ENCODE data around the gene MYLK2. TPM values are rescaled to one million over a fixed set of nuclear protein-coding genes. Genes with fewer than 3 reads are reported as not detected.

MYLK2 gene
- total RNA-seq, 1 experiment from 2014 or later = 0.74 TPM

GRCh38 chr20:31844737-31845299 is 25.7 kb downstream of the MYLK2 start:
- Histone ChIP-seq H2AK5ac (ENCODE audit: insufficient read length, low read length) (no peak overlapping the region), H3T11ph (ENCODE audit: low read length) (no peak overlapping the region), H2BK120ac (ENCODE audit: low read depth, low read length, poor library complexity, severe bottlenecking) (no peak overlapping the region), H3K4me1 (ENCODE audit: insufficient read depth, low read length) (no peaks in the 10 kb centered on the region; the same call in 1 of the 2 replicates), H3K9ac (ENCODE audit: extremely low read depth, insufficient read length, low read length) (no peak overlapping the region), H4K91ac (ENCODE audit: insufficient read length, low read depth, low read length) (no peak overlapping the region), H3K4me2 (ENCODE audit: insufficient read depth, insufficient read length, low read length) (no peak overlapping the region), H3K23me2 (ENCODE audit: insufficient read length, low read depth, low read length, poor library complexity, severe bottlenecking) (no peaks in the 10 kb centered on the region), H3K79me1 (ENCODE audit: insufficient read depth, low read depth, low read length, poor library complexity, severe bottlenecking) (no peaks in the 10 kb centered on the region), H2AFZ (ENCODE audit: low read length) (no peak overlapping the region), H3K9me3 (ENCODE audit: control insufficient read depth, low read depth, low read length) (no peaks in the 10 kb centered on the region), H2BK20ac (ENCODE audit: low read depth, low read length, poor library complexity, severe bottlenecking) (no peak overlapping the region), H4K20me1 (ENCODE audit: control insufficient read depth, insufficient read depth, insufficient read length) (no peaks in the 10 kb centered on the region), H3K14ac (ENCODE audit: insufficient read depth, low read length) (no peak overlapping the region), H3K27me3 (ENCODE audit: insufficient read depth, low read length) (no peaks in the 10 kb centered on the region), H4K8ac (replicated peaks; ENCODE audit: insufficient read length, low read depth, low read length) (no peak overlapping the region), H3K56ac (ENCODE audit: insufficient read length, low read depth, low read length) (no peak overlapping the region), H3K23ac (ENCODE audit: insufficient read length, low read depth, low read length) (no peak overlapping the region), H3K4ac (ENCODE audit: low read depth, low read length) (no peak overlapping the region), H2BK5ac (ENCODE audit: insufficient read length, low read length) (no peak overlapping the region), H3K27ac (ENCODE audit: insufficient read length, low read depth, low read length) (no peak overlapping the region), H2BK12ac (ENCODE audit: insufficient read length, low read depth, low read length) (no peak overlapping the region), H3K79me2 (ENCODE audit: insufficient read depth, low read length) (no peaks in the 10 kb centered on the region), H2BK15ac (ENCODE audit: low read depth, low read length) (no peak overlapping the region), H4K5ac (ENCODE audit: insufficient read length, low read depth, low read length) (no peak overlapping the region), H3K18ac (ENCODE audit: insufficient read length, low read depth, low read length) (no peak overlapping the region)
- H3K27me3 Mint-ChIP-seq (ENCODE audit: low read depth) = peaks cover 23% of the 10 kb centered on the region
- no peak for DNase-seq
- peaks cover 28 to 29% of the 10 kb centered on the region in 2 experiments for H3K4me1 Mint-ChIP-seq
- H3K9me3 Mint-ChIP-seq = no peaks in the 10 kb centered on the region
- no peak for TF ChIP-seq CTCF (conservative IDR thresholded peaks at IDR 0.05)
- no peak overlapping the region for H3K27ac Mint-ChIP-seq
- WGBS (ENCODE audit: extremely low coverage, insufficient read length, low lambda C conversion rate) = no CpG with 5 or more reads among the region's 28 CpGs
- no peak overlapping the region for H3K4me3 Mint-ChIP-seq
- H3K36me3 Mint-ChIP-seq (ENCODE audit: insufficient read depth in 1 of 3, low read depth in 3 of 3) = no peaks in the 10 kb centered on the region

All from H9 (cell line).